T-helper 22 cell (primary cell): ENCODE results near the gene HNRNPA3.
"Not testable (repeated sequence)": the region's sequence is repeated elsewhere in the genome, so short reads cannot be mapped to it uniquely, and the experiment has no call there.

ENCODE experiments used
- DNase-seq: peaks from one replicate; pipeline ENCODE4 v3.0.0-alpha.2; 2020; ENCODE audit warnings: low read depth

The HNRNPA3 gene

DNA sequence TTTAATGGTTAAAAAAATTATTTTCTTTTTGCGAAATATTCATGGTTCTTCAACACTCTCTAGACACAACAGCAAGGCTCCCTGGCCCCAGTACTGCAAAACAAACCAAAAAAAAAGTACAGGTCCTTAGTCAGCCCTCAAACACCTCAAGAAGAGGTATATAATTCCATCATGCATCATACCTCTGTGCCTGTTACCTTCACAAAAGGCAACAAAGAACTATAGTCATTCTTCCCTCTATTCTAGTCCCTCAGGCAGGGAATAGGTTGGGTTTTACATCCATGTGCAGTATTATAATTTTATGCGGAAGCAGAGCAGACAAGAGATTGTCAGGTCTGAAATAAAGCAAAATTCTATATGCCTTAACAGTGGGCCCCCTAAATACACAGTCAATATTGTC is 43.4 kb downstream of the HNRNPA3 start:
- no peak for DNase-seq

DNA sequence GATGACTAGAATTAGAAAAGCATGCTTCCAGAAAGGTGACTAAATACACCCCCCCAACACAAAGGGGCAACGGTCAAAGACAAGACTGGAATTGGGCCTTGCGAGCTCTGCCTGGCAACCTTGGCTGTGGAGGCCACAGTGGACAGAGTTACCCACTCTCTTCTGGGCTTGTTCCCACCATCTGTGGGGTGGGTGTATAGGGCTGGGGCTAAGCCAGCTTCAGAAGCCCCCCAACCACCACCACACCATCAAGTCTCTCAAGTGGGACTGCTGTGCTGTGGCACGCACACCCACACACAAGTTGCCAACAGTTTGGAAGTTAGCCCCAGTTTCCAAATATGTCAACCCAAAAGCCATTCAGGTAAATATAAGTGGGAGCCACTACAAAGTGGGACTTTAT is 44.1 kb downstream of the HNRNPA3 start:
- no peak for DNase-seq

DNA sequence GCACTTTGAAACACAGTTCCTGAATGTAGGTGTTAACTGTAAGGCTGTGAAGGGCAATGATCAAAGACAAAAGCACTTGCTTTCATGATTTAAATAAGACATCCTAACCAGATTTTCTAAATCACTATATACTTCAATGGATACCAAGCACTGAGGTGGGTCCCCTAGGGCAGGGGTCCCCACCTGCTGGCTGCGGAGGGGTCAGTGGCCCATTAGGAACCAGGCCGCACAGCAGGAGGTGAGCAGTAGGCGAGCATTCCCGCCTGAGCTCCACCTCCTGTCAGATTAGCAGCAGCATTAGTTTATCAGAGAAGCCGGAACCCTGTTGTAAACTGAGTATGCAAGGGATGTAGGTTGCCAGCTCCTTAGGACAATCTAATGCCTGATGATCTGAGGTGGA is 44.9 kb downstream of the HNRNPA3 start:
- no peak for DNase-seq

- no peak for DNase-seq
These were observed 45.5 kb downstream of the HNRNPA3 start for GRCh38 chr2:177258059-177258458.

- no peak for DNase-seq
These were observed 47.8 kb downstream of the HNRNPA3 start for GRCh38 chr2:177260379-177260778.

DNA sequence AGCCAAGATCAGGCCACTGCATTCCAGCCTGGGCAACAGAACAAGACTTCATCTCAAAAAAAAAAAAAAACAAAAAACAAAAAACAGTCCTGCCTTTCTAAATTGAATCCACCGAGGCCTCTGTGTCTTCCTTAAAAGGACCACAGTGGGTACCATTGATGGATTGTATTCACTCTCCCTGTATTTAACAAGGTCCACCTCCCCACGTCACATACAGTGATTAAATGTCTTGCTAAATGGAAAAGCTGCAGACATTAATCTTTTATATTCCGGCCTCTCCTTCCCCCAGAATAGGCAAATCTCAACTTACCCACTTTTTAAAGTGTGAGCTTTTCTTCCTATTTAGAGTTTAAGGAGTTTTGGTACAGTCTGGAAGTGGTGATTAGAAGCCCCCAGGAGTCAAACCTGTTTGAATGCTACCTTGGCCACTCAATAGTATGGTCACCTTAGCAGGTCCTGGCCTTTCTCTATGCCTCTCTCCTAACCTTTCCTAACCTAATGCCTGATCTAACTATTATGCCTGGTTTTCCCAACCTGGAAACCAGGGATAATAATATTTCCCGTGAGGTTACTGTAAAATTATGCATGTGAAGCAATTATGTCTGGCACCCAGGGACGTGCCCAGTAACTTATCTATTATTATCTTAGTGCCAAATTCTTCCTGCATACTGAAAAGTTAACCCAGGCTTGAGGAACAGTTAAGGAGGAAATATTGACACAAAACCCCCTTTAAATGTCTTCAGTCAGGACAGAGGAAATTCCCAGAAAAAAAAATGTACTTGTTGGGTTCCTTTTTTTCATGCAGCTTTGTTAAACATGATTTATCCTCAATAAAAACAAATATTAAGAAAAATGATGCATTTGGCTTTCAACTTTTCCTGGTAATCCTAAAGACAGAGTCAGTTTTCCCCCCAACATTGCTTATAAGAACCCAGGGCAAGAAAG is 48.8 kb downstream of the HNRNPA3 start:
- DNase-seq, result no peak

GRCh38 chr2:177262092-177262491 is 49.5 kb downstream of the HNRNPA3 start:
- DNase-seq, result no peak

DNA sequence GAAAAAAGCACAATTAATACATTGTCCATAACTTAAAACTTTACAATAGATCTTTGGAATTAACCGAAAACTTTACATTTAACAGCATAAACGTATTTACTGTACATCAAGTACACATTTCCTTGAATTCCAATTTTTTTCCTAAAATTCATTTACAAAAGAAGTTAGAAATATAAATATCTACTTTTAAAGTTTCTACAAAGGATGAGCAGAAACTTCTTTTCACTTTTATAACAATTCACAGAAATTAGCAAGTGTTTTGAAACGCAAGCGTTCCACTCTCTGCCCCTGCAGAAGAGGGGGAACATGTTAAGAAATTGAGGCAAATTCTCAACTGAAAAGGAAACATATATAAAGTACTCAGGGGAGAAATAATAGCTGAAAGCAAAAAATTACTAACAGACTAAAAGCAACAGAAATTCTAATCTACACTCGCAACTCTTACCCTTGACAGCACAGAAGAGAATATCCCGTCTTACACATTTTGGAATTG is 50.4 kb downstream of the HNRNPA3 start:
- no peak for DNase-seq

- peak; percentile 90 for DNase-seq
These were observed 51.0 kb downstream of the HNRNPA3 start for GRCh38 chr2:177263451-177264208.

- DNase-seq, result no peak
These were observed 51.7 kb downstream of the HNRNPA3 start for GRCh38 chr2:177264209-177264692.

DNA sequence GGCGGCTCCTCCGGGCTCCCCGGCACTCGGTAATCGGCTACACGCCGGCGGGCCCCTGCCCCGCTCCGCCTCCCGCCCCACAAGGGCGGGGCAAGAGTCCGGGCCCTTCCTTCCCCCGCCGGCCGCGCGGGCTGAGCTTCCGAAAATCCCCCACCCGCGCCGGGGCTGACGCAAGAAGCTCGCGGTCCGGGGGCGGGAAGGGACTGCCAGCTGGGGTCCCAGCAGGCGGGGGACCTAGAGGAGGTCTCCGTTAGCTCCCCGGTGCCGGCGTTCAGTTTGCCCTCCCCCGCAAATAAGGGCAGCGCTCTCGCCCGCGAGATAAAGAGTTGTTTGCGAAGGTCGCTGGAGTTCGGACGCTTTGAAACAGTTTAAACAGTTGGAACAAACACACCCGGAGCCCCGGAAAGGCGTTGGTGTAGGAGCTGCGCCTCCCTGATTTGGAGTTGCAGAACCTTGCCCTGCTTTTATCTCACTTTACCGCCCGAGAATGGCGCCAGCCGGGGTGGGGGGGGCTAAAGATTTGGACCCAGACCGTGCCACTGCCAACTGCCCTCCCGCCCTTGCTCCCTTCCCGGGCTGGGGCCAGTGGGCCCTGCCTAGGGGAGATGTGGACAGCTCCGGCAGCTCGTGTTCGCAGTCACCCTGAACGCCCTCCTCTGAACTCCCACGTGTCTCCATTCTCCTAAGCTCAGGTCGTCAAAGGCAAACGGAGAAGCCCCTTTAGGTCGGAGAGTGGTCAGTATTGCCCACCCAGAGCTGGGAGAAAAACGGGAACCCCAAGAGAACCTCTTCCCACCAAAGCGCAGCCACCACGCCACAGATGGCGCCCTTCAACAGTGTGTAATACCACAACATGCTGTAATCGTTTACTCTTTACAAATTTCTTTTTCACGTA is 52.3 kb downstream of the HNRNPA3 start, which contains the start of gene NFE2L2:
NFE2L2 (minus strand) TSS at position 35 of the 895 bp plus-strand sequence. CDS start 151 bp downstream, outside the sequence.
- DNase-seq, result peak; percentile 91

DNA sequence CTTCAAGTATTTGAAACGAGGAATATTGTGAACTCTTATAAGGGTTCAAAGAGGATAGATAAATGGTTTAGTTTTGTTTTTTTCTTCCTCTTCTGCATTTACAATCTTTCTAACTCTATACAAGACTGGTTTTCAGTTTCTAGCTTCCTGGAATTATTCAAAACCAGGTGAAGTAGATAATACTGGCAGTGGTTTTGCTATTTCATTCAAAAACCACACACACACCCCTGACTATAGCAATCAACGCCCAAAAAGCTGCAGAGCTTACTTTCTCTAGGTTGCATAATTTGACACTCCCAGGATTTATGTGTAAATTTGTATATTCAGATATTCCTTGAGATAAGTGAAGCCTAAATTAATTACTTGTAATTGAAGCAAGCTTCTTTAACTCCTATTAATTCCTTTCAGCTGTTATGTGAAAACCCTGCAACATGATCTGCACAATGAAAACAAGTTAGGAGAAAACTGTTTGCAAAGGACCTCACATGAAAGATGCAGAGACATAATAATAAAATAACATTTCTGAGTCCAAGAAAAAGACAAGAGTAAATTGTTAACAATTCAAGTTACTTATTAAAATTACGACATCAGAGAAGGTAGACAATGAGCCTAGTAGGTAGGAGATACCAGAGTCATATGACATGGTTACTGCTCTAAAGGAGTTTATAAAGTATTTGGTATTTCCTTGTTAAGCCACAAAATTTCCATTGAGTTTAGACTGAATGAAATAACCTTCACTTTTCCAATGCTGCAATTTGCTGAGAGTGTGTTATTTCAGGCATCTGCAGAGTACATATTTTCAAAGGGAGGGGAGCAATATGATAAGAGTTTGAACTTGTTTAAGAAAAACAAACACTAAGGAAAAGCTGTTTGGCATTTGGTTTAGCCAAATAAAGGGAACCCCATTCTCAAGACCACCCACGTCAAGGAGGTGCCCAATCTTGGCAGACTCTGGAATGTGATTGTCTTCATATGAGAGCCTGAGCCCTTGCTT is 53.5 kb downstream of the HNRNPA3 start:
- no peak for DNase-seq

GRCh38 chr2:177266955-177267354 is 54.4 kb downstream of the HNRNPA3 start:
- DNase-seq, result not testable (repeated sequence)

DNA sequence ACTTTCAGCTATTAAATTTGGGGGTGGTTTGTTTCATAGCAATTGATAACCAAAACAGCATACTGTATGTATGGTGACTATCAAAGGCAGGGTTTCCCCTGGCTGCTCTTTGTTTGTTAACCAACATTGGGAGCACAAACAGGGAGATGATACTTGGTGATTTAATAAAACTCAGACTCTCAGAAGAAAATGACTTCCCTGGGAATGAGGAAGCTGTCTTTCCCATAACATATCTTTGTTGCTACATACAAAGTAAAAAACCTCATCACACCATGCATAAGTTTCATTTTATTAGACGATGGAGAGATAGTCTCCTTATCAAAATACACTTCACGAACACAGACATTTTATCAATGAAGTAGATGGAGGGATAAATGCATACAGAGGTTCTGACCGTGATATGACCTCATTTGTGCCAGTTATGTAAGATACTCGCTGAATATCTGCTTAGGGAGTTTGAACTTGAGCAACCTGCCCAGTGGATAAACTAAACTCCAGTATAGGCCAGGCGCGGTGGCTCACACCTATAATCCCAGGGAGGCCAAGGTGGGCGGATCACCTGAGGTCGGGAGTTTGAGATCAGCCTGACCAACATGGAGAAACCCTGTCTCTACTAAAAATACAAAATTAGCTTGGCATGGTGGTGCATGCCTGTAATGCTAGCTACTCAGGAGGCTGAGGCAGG is 55.7 kb downstream of the HNRNPA3 start:
- no peak for DNase-seq

DNA sequence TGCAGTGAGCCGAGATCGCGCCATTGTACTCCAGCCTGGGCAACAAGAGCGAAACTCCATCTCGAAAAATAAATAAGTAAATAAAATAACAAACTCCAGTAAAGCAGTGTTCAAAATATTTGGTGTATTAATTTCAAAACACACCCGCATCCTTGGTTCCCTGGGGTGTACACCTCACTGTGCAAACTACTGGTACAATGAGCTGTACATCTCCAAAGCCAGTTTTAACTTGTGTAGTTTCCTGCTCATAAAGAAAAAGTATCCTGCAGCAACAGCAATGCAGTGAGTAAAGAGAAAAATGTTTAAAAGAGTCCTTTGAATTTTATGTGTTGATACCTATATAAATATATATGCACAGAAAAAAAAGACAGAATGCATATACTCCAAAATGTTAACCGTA is 56.3 kb downstream of the HNRNPA3 start:
- no peak for DNase-seq

DNA sequence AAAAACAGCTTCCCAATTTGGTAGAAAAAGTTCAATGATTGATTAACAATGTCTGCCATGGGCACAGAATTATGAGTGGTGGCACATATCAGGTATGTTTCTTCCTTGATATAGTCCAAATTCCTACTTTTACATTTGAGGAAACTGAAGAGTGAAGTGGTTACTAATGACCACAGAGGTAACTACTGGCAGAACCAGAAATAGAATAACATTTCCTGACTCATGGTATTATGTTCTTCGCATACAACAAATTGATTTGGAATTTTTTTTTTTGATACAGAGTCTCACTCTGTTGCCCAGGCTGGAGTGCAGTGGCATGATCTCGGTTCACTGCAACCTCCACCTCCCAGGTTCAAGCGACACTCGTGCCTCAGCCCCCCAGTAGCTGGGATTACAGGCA is 57.9 kb downstream of the HNRNPA3 start:
- no peak for DNase-seq

GRCh38 chr2:177271981-177272666 is 59.5 kb downstream of the HNRNPA3 start:
- DNase-seq, result no peak

GRCh38 chr2:177272765-177273164 is 60.2 kb downstream of the HNRNPA3 start:
- no peak for DNase-seq

DNA sequence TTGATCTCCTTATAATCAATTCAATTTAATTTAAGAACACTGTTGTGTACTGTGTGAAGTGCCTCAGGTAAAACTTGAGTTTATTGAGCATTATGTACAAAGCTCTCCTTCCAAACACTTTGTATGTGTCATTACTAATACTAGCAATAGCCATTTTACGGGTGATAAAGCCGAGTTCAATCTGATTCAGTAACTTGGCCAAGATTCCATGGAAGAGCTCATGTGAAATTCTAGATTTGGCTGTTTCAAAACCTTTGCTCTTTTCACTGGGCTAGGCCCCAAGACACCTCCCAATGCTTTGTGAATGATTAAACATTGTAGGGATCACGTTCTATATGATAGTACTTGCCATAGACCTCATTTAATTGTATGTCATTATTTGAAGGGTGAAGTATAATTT is 60.8 kb downstream of the HNRNPA3 start:
- DNase-seq, result no peak
